NAMALWA (cell line): Measurements from ENCODE around the gene PDE1C.
"Not testable (repeated sequence)": the region's sequence is repeated elsewhere in the genome, so short reads cannot be mapped to it uniquely, and the experiment has no call there.

Experiments
- DNase-seq: peaks from one replicate; pipeline ENCODE4 v3.0.0-alpha.2; 2015; ENCODE audit warnings: low spot score

PDE1C gene

DNA sequence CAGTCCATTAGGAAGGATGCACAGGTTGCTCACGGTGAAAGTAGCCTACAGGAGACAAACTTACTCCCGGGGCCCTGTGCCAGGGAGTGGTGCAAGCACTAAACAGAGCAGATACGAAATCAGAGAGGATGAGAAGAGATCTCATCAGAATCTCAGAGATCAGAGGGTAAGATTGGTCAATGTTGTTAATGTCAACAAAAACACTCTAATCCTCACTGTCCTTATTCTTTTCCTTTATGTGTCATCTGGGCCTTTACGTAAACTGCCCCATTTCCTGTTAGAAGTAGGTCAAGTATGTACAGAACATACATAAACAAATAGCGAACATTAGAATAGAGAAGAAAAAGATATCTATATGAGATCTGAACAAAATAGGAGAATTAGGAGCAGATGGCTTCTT lies 220.1 kb downstream of the PDE1C start:
- DNase-seq = no peak

DNA sequence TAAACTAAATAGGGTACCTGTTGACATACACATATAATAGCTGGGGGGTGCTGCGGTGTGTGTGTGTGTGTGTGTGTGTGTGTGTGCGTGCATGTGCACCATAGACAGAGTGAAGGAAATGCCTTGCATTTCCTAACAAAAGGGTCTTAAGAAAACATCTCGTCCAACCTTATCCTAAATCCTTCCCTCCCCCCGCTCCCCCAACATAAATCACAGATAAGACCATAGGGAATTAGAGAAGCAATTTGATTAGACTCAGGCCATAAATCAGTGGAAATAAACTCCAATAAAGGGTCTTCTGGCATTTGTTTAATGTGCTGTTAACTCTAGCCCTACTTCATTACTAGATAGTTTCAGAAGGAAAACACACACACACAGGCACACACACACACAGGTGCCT lies 234.7 kb downstream of the PDE1C start:
- no peak for DNase-seq

DNA sequence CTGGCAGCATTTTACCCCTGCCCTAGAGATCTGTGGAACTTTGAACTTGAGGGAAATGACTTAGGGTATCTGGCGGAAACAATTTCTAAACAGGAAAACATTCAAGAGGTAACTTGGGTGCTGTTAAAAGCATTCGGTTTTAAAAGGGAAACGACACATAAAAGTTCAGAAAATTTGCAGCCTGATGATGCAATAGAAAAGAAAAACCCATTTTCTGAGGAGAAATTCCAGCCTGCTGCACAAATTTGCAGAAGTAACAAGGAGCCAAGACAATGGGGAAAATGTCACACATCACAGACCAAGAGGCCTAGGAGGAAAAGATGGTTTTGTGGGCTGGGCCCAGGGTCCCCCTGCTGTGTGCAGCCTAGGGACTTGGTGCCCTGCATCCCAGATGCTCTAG lies 236.6 kb downstream of the PDE1C start:
- DNase-seq = not testable (repeated sequence)

DNA sequence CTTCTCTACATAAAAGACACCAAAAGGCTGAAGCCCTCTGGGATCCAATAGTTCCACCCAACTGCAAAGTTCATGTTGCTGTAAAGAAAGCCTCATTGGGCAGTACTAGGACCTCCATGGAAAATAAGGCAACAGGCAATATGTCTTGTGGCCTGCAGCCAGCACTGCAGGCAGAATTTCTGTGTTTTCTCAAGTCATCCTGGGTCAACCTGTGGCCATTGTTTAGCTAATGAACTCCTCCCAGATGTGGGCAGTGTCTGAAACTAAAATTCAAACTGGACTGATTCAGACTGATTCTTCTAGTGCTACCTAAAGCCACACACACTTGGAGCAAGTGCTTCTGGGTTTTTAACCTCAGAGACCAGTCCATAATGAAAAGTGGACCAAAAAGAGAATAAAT lies 241.7 kb downstream of the PDE1C start:
- no peak for DNase-seq

DNA sequence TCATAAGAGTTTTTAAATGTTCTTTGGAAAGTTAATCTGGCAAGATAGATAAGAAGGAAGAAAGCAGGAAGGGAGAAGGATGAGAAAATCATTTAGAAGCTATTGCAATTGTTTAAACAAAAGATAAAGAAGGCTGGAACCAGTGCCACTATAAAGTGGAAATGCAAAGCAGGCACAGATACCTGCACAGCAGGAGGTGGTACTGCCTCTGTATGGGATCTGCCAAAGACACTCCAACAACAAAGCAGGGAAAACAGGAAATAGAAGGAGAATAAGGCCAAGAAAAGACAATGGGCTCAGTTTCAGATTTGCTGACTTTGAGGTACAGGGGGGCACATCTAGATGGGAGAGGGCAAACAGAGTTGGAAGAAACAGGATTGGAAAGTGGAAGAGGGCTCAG lies 244.6 kb downstream of the PDE1C start:
- DNase-seq = no peak

DNA sequence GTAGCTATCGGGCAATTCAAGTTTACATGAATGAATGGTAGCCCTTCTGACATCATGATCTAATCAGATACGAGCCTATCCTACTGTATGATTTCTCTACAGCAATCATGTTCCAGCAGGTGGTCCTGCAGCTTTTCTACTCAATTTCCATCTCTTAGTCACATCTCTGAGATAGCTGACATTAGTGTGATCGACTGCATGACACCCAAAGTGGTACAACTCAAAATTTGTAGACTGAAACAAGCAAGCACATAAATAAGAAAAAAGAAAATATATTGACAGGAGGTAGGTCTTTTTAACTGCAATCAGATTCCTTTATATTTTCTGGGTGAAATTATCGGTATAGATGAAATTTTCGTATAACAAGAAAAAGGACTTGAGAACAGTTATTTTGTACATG lies 251.2 kb downstream of the PDE1C start:
- no peak for DNase-seq

DNA sequence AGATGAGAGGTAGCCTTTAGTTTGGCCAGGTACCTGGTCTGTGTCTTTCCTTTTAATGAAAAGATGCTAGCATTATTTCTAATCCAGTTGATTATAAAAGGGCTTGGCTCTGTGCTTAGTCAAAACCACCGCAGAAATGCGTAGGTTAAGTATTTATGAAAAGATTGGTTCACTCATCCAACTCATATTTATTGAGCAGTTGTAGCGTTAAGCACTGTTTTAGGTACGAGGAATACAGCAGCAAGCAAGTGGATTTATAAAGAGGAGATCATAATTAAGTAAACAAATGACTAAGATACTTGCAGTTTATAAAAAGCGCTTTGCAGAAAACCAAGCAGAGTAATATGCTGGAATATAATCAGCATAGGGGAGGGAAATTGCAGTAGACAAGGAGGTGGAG lies 253.4 kb downstream of the PDE1C start:
- DNase-seq = no peak

DNA sequence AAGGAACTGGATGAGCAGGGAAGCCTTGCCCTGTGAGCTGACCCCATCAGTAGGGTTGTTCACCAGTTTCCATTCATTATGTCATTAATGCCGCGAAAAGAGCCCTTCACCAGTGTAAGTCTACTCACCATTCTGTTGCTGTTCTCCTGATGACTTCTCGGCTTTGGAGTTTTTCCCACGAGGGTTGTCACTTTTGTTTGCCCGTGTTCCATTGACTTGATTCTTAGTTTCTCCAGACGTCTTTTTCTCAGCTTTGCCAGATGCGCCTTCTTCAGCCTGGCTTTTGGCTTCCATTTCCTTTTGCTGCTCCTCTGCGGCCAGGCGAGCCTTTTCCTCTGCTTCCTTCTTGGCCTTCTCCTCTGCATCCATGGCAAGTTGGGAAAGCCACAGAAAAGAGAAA lies 254.4 kb downstream of the PDE1C start:
- DNase-seq = no peak

DNA sequence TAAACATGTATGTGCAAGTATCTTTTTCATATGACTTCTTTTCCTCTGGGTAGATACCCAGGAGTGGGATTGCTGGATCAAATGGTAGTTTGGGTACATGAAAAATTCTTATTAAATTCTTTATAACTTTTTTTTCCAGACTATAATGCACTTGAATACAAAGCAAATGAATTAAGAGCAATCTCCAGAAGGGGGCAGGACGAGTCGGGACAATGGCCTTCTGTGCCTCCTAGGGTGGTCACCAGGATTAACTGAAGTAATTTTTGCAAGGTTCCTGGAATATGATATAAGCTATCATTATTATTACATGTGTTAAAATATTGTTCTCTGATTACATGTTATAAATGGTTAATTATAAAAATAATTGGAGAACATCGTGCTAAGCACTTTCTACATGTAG lies 256.0 kb downstream of the PDE1C start:
- peak; percentile 16 for DNase-seq

DNA sequence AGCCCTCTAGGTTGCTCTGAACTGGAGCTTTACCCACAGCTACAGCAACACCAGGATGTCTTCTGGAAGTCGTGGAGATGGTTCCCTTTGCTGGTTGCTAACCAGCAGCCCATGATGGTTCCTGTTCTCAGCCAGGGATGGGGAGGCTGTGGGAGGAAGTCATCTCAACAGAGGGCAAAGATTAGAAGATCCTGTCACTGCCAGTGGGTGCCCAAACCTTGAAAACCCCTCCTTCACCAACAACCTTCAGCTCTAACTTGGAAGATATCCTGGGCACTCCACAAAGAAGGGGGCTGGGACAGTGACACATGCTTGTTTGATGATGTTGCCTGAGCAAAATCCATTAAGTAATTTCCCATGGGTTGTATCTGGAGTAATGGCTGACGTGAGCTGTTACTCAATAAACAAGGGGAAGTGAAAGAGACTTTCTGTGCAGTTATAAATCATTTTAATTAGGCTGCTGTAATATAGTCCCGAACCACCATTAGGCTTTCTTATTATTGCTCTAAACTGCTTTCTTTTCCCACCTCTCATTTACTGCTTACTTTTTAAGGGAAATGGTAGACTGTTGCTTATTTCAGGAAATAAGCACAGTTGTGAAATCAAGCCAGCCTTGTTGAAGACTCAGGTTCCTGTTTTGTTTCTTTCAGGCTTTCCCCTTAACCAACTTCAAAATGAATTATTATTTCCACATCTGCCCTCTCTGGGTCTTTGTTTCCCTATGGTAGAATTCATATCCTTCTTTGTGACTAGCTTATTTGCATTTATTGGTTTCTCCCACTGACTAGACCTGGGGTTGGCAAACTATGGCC lies 258.4 kb downstream of the PDE1C start:
- peak; percentile 8 for DNase-seq

DNA sequence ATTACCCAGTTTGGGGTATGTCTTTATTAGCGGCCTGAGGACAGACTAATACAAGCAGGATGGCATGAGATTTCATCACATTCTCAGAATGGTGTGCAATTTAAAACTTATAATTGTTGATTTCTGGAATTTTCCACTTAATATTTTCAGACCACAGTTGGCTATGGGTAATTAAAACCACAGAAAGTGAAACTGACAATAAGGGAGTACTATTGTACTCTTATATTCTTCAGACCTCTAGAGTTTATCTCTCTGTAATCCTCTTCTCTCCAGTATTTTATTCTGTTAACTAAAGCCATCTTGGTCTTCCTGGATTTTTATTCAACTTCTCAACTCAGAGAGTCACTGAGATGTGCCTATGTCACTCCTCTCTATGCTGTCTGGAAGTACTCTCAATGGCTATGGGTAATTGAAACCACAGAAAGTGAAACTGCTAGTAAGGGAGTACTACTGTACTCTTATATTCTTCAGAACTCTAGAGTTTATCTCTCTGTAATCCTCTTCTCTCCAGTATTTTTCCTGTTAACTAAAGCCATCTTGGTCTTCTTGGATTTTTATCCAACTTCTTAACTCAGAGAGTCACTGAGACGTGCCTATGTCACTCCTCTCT lies 264.9 kb downstream of the PDE1C start:
- no peak for DNase-seq

DNA sequence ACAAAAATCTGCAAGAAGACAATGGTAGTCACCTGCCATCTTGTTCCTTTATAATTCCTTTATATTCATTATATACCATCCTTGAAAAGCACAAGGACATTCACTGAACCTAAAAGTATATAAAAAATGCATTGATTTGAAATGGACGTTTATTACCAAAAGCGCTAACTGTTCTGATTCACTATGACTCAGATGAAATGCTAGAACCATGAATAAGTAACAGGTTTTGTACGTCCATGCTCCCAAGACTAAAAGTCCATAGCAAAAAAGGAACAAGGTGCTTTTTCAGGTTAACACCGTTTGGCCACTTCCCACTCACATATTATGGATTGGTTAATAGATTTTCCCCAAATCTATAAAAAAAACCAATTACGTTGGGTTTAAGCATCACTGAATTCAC lies 273.8 kb downstream of the PDE1C start:
- no peak for DNase-seq

DNA sequence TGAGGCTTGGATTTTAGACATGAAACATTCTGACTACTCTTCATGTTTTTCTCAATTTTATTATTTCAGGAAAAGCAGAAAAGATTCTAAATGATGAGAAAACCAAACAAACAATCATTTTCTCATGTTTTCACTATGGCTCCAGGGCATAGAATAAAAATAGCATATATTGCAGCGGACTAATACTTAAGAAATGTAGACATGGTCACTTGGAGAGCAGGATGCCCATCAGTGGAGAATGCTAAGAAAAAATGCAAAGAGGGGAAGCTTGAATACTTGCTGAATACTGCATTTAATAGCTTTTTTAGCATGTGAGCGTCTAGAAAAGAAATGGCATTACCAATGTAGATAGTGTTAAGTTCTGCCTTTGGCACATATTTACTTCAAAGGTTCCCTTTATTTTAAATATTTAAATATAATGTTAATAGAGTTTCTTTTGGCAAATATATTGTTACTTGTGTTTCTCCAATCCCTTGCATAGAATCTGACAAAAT lies 275.3 kb downstream of the PDE1C start:
- no peak for DNase-seq

DNA sequence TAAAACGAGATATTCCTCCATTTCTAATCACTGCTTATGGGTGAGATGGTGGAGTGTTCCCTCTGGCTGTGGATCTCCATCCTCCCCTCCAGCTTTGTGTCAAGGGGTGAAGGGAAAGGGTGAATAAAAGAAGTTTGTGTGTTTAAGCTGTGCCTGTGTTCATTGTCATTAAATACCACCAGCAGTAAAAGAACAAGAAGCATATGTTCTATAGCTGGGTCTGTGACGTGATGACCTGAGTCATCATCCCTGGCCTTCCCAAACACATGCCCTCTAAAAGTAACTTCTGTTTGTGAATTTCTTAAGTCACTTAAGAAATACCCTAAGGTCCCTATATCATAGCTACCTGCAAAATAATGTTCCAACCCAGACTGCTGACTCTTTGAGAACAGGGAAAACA lies 278.3 kb downstream of the PDE1C start:
- DNase-seq = no peak

DNA sequence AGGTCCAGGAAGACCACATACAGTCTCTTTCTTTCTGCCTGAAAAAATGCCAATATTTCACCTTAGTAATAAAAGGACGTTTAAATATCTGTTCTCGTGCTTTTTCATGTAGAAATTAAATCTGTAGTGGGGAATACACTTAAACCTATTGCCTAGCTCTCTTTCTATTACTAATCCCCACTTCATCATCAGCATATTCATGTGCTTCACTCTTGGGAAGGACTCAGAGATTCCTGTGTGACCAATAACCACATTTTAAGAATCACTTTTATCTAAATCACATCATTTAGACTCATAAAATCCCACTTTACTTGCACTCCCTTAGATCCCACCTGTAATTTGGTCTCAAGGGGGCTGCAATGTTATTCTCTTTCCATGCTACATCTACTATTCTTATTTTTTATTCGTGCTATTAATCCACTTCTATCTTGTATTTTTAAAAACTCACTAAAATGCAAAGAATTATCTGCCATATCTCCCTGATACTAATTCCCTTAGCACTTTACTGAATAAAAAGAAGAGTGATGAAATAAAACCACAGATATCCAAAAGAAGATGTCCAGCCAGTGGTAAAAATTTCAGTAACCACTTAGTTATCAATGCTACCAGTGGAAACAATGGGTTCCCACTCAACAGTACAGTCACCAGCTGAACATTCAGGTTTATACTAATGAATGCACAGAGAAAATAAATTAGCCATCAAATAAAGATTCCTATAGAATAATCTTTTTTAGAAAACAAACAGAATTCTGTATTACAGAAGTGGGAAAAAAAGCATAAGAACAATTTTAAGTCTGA lies 281.1 kb downstream of the PDE1C start:
- no peak for DNase-seq

DNA sequence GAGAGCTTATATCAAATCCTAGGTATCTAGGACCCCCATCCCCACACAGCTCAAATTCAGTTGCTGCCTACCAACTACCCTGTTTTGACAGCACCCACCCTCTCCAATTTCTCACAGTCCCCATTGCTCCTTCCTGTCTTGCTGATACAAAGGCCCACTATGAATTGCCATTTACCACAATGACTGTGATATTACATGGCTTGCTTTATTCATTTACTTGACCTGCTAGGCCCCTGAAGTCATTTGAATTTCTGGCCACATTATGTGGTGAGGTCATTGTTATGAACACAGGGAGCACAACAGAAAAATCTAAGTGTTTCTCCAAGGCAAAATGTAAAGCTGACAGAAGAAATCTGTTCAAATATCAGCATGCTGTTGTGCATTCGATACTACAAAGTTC lies 281.8 kb downstream of the PDE1C start:
- no peak for DNase-seq

DNA sequence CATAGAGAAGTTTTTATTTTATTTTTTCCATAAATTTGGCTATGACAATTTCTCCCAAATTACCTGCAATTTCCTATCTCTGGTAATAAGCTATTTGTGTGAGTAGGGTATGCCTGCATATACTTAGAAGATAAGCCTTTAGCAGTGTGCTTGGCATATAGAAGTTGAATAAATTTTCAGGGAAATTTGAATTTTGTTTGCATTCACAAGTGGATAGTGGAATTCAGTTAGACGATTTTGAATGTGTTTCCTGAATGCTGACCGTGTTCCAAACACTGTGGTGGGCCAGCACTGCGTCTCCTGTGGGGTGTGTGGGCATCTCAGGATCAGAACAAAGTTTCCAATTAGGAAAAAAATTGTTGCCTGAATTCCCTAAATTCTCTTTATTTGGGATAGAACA lies 283.9 kb downstream of the PDE1C start:
- DNase-seq = no peak

DNA sequence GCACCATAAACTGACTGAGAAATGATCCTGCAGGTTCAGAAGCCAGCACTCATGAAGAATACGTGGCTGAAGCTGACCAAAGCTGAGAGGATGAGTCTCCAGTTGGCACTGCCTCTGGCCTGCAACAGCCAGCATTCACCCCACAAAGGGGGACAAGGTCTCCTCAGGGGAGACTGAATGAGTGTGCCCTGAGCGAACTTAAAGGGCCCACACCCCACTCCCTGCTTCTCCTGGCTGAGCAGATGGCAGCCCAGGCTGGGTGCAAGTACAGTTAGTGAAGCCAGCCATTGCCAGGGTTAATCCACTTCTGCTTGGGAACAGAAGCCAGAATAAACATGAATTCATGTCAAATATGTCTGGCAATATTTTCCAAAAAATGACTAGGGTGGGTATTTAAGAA lies 285.1 kb downstream of the PDE1C start:
- DNase-seq = no peak

DNA sequence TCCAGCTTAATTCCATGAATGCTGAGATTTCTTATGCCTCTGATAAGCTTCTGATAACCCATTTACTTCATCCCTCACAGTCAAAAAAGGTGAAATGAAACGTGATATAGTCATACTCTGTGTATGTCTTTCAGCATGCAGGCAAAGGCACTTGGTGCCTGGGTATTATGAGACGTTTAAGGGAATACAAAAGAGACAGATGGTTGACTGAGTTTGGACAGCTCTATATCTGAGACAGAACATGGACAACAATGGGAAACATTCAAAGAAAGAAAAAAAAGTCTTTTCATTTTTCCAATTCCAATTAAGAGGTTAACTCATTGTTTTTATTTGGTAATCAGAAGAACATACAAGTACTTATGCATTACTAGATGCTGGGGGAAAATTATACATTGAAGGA lies 287.0 kb downstream of the PDE1C start:
- DNase-seq = no peak

DNA sequence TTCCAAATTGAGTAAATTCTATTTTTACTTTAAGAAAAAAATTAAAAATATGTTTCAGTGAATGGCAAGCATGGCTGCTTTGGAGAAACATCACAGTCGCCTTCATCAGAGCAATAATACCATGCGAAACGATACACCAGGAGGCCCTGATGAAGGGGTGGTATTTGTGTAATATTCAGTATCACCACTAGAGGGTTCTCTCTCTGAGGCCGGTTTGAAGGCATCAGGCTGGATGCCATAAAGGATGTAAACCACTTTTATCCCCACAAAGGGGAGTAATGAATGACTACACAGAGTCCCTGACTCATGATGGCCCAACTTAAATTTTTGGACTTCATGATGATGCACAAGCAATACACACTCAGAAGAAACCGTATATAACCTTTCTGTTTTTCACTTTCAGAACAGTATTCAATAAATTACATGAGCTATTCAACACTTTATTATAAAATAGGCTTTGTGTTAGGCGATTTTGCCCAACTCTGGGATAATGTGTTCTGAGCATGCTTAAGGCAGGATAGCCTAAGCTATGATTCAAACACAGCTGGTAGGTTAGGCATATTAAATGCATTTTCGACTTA lies 287.7 kb downstream of the PDE1C start:
- peak; percentile 80 for DNase-seq

DNA sequence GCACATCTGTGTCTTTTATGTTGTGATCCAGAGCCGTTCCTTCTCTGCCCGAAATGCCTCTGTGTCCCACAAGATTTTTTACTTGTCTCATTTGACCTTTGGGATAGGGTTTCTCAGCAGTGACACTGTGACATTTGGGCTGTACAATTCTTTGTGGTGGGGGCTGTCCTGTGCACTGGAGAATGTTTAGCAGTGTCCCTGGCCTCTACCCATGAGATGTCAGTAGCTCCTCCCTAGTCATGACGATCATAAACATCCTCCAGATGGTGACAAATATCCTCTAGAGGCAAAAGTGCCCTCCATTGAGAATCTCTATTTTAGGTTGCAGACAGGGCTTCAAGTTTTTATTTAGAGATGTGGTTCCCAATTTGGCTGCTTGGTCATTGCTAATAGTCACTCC lies 291.9 kb downstream of the PDE1C start:
- DNase-seq = no peak

DNA sequence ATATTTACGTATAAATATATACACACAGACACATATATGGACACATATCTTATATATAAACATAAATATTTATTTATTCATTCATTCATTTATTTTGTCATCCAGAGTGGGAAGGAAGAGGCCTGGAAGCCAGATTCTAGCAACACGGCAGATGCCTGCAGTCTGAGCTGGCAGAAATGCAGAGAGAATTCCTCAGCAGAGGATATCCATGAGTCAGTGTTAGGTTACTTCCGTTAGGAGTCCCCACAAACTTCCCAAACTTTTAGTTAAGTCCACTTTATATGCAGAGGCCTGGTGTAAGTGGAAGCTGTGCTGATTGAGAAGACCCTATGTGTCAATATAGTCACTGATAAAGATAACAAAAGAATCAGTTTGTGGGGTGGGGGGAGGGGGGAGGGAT lies 293.6 kb downstream of the PDE1C start:
- no peak for DNase-seq

DNA sequence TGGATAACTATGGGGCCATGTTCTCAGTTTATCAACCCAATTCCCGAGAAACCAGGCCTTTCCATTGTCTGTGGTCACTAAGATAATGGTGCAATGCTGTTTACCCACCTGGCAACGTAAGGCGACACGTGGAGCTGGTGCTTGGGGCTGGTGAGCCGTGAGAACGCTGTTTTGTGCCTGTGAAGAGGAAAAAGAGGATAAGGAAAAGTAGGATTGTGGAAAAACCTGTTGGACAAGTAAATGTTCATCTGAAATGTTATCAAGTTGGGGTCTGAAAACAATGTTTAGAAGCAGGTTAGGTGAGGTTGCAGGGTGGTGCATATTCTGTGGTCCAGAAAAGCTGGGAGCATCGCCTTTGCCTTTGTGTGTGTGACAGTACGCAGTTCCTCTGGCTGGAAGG lies 294.7 kb downstream of the PDE1C start:
- no peak for DNase-seq
